ENCODE data around the gene PPIH. TPM values are rescaled to one million over a fixed set of nuclear protein-coding genes. Genes with fewer than 3 reads are reported as not detected.
"Not testable (repeated sequence)": the region's sequence is repeated elsewhere in the genome, so short reads cannot be mapped to it uniquely, and the experiment has no call there.

The PPIH gene
- 81.2 TPM for polyA plus RNA-seq (2012; ENCODE audit: low read depth, missing spikeins)

- peak; percentile 99 for FAIRE-seq
- TF ChIP-seq POLR2AphosphoS5 (IDR thresholded peaks at IDR 0.05; ENCODE audit: low read depth, low read length) (peak; percentile 92), SPI1 (IDR thresholded peaks at IDR 0.05; ENCODE audit: low read depth, low read length) (0 out of 2 replicates have a peak, but pooled peaks have one; percentile 21), TAF1 (IDR thresholded peaks at IDR 0.05; ENCODE audit: low read depth, low read length) (peak; percentile 82), POLR2A (IDR thresholded peaks at IDR 0.05; ENCODE audit: low read depth, low read length) (peak; percentile 90), POU2F2 (IDR thresholded peaks at IDR 0.05; ENCODE audit: low read depth, low read length) (peak; percentile 81), PAX5 (IDR thresholded peaks at IDR 0.05; ENCODE audit: insufficient read depth, low read length, severe bottlenecking) (no peak)
- DNase-seq (ENCODE audit: insufficient read length, low spot score), result peak; percentile 75
Observed at GRCh38 chr1:42657981-42658876, at the start of gene PPIH. PPIH (plus strand) TSS chr1:42658423; CDS start chr1:42658447, 24 bp downstream.

- no peak for FAIRE-seq
- TF ChIP-seq POU2F2 (IDR thresholded peaks at IDR 0.05; ENCODE audit: low read depth, low read length), result no peak
- no peak for TF ChIP-seq POLR2A (IDR thresholded peaks at IDR 0.05; ENCODE audit: low read depth, low read length)
- TF ChIP-seq PAX5 (IDR thresholded peaks at IDR 0.05; ENCODE audit: insufficient read depth, low read length, severe bottlenecking), result no peak
- TF ChIP-seq SPI1 (IDR thresholded peaks at IDR 0.05; ENCODE audit: low read depth, low read length), result no peak
- TF ChIP-seq TAF1 (IDR thresholded peaks at IDR 0.05; ENCODE audit: low read depth, low read length), result no peak
- TF ChIP-seq POLR2AphosphoS5 (IDR thresholded peaks at IDR 0.05; ENCODE audit: low read depth, low read length), result no peak
Observed at GRCh38 chr1:42613803-42614131, 44.5 kb upstream of the PPIH start.

GRCh38 chr1:42618866-42619265 is 39.4 kb upstream of the PPIH start:
- FAIRE-seq, result no peak

More at GRCh38 chr1:42613803-42614131, 44.5 kb upstream of the PPIH start:
- DNase-seq (ENCODE audit: insufficient read length, low spot score), result no peak

GRCh38 chr1:42620307-42620706 is 37.9 kb upstream of the PPIH start:
- TF ChIP-seq POLR2A (IDR thresholded peaks at IDR 0.05; ENCODE audit: low read depth, low read length), result no peak
- TF ChIP-seq SPI1 (IDR thresholded peaks at IDR 0.05; ENCODE audit: low read depth, low read length), result no peak
- TF ChIP-seq TAF1 (IDR thresholded peaks at IDR 0.05; ENCODE audit: low read depth, low read length), result no peak
- no peak for TF ChIP-seq POLR2AphosphoS5 (IDR thresholded peaks at IDR 0.05; ENCODE audit: low read depth, low read length)
- no peak for TF ChIP-seq POU2F2 (IDR thresholded peaks at IDR 0.05; ENCODE audit: low read depth, low read length)
- FAIRE-seq, result no peak
- DNase-seq (ENCODE audit: insufficient read length, low spot score), result no peak

More at GRCh38 chr1:42618866-42619265, 39.4 kb upstream of the PPIH start:
- no peak for TF ChIP-seq POU2F2 (IDR thresholded peaks at IDR 0.05; ENCODE audit: low read depth, low read length)
- no peak for TF ChIP-seq POLR2AphosphoS5 (IDR thresholded peaks at IDR 0.05; ENCODE audit: low read depth, low read length)
- TF ChIP-seq PAX5 (IDR thresholded peaks at IDR 0.05; ENCODE audit: insufficient read depth, low read length, severe bottlenecking), result no peak
- TF ChIP-seq SPI1 (IDR thresholded peaks at IDR 0.05; ENCODE audit: low read depth, low read length), result no peak
- TF ChIP-seq TAF1 (IDR thresholded peaks at IDR 0.05; ENCODE audit: low read depth, low read length), result no peak
- no peak for TF ChIP-seq POLR2A (IDR thresholded peaks at IDR 0.05; ENCODE audit: low read depth, low read length)
- DNase-seq (ENCODE audit: insufficient read length, low spot score), result no peak

GRCh38 chr1:42621180-42621579 is 37.0 kb upstream of the PPIH start:
- DNase-seq (ENCODE audit: insufficient read length, low spot score); FAIRE-seq: not testable (repeated sequence)

GRCh38 chr1:42627205-42627604 is 31.0 kb upstream of the PPIH start:
- FAIRE-seq; DNase-seq (ENCODE audit: insufficient read length, low spot score): not testable (repeated sequence)

GRCh38 chr1:42639116-42639515 is 19.1 kb upstream of the PPIH start:
- no peak for FAIRE-seq
- TF ChIP-seq TAF1 (IDR thresholded peaks at IDR 0.05; ENCODE audit: low read depth, low read length), result no peak
- no peak for TF ChIP-seq POU2F2 (IDR thresholded peaks at IDR 0.05; ENCODE audit: low read depth, low read length)
- TF ChIP-seq POLR2A (IDR thresholded peaks at IDR 0.05; ENCODE audit: low read depth, low read length), result no peak
- no peak for TF ChIP-seq SPI1 (IDR thresholded peaks at IDR 0.05; ENCODE audit: low read depth, low read length)
- TF ChIP-seq PAX5 (IDR thresholded peaks at IDR 0.05; ENCODE audit: insufficient read depth, low read length, severe bottlenecking), result no peak
- TF ChIP-seq POLR2AphosphoS5 (IDR thresholded peaks at IDR 0.05; ENCODE audit: low read depth, low read length), result no peak
- DNase-seq (ENCODE audit: insufficient read length, low spot score), result no peak

- FAIRE-seq (no peak), DNase-seq (ENCODE audit: insufficient read length, low spot score) (no peak)
- no peak for TF ChIP-seq POU2F2 (IDR thresholded peaks at IDR 0.05; ENCODE audit: low read depth, low read length)
- TF ChIP-seq TAF1 (IDR thresholded peaks at IDR 0.05; ENCODE audit: low read depth, low read length), result no peak
- TF ChIP-seq POLR2AphosphoS5 (IDR thresholded peaks at IDR 0.05; ENCODE audit: low read depth, low read length), result no peak
- TF ChIP-seq SPI1 (IDR thresholded peaks at IDR 0.05; ENCODE audit: low read depth, low read length), result no peak
- no peak for TF ChIP-seq POLR2A (IDR thresholded peaks at IDR 0.05; ENCODE audit: low read depth, low read length)
- no peak for TF ChIP-seq PAX5 (IDR thresholded peaks at IDR 0.05; ENCODE audit: insufficient read depth, low read length, severe bottlenecking)
Observed at GRCh38 chr1:42646056-42646455, 12.2 kb upstream of the PPIH start.

GRCh38 chr1:42657201-42657600 is 1.0 kb upstream of the PPIH start:
- no peak for DNase-seq (ENCODE audit: insufficient read length, low spot score)
- no peak for FAIRE-seq
- TF ChIP-seq PAX5 (IDR thresholded peaks at IDR 0.05; ENCODE audit: insufficient read depth, low read length, severe bottlenecking) (no peak), POLR2A (IDR thresholded peaks at IDR 0.05; ENCODE audit: low read depth, low read length) (no peak), TAF1 (IDR thresholded peaks at IDR 0.05; ENCODE audit: low read depth, low read length) (no peak), POLR2AphosphoS5 (IDR thresholded peaks at IDR 0.05; ENCODE audit: low read depth, low read length) (no peak), SPI1 (IDR thresholded peaks at IDR 0.05; ENCODE audit: low read depth, low read length) (no peak), POU2F2 (IDR thresholded peaks at IDR 0.05; ENCODE audit: low read depth, low read length) (no peak)

- DNase-seq (ENCODE audit: insufficient read length, low spot score) (no peak), FAIRE-seq (no peak)
- no peak for TF ChIP-seq POU2F2 (IDR thresholded peaks at IDR 0.05; ENCODE audit: low read depth, low read length)
- TF ChIP-seq SPI1 (IDR thresholded peaks at IDR 0.05; ENCODE audit: low read depth, low read length), result no peak
- TF ChIP-seq PAX5 (IDR thresholded peaks at IDR 0.05; ENCODE audit: insufficient read depth, low read length, severe bottlenecking), result no peak
- no peak for TF ChIP-seq POLR2A (IDR thresholded peaks at IDR 0.05; ENCODE audit: low read depth, low read length)
- TF ChIP-seq TAF1 (IDR thresholded peaks at IDR 0.05; ENCODE audit: low read depth, low read length), result no peak
- no peak for TF ChIP-seq POLR2AphosphoS5 (IDR thresholded peaks at IDR 0.05; ENCODE audit: low read depth, low read length)
Observed at GRCh38 chr1:42658877-42659337, 684 bp downstream of the PPIH start.

Data from GM12891 (cell line).